ENCODE data around the gene TTPAL. TPM values are rescaled to one million over a fixed set of nuclear protein-coding genes. Genes with fewer than 3 reads are reported as not detected.

The TTPAL gene
- total and polyA plus RNA-seq, 7 donors = 3.0 to 10.0 (median 7.2) TPM

DNA sequence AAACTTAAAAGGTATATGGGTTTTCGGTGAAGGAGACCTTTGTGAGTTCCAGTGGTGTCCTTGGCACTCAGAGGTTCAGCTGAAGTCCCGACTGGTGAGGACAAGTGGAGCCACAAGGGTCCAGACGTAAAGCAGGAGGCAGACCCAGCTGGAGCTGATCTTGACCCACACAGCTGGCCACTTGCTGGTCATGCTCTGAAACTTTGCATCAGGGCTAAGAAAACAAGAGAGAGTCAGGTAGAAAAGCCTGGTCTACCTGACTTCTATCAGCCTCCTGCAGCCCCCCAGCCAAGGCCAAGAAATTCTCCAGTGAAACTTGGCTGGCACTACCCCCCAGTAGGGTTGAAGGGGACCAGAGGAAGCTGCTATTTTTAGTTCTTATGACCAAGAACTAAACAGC is 24.5 kb downstream of the TTPAL start:
- DNase-seq = no peak
- H3K4me3 ChIP-seq = no peak overlapping the region
- peaks cover 32 to 100% (median 82%) of the 10 kb centered on the region in 4 donors for H3K36me3 ChIP-seq
- intact Hi-C loops (cut with DNase I) = no loop called here
- 92% methylated on average over 3 of the region's 3 CpGs for WGBS, 2 donors
- H3K9me3 ChIP-seq = no peaks in the 10 kb centered on the region
- H3K27ac ChIP-seq = no peak overlapping the region
- no peaks in the 10 kb centered on the region for H3K27me3 ChIP-seq
- TF ChIP-seq POLR2AphosphoS5 (IDR thresholded peaks at IDR 0.05) (no peak), POLR2A (IDR thresholded peaks at IDR 0.05) (no peak), EP300 (IDR thresholded peaks at IDR 0.05) (no peak)
- TF ChIP-seq, protein P1, sequence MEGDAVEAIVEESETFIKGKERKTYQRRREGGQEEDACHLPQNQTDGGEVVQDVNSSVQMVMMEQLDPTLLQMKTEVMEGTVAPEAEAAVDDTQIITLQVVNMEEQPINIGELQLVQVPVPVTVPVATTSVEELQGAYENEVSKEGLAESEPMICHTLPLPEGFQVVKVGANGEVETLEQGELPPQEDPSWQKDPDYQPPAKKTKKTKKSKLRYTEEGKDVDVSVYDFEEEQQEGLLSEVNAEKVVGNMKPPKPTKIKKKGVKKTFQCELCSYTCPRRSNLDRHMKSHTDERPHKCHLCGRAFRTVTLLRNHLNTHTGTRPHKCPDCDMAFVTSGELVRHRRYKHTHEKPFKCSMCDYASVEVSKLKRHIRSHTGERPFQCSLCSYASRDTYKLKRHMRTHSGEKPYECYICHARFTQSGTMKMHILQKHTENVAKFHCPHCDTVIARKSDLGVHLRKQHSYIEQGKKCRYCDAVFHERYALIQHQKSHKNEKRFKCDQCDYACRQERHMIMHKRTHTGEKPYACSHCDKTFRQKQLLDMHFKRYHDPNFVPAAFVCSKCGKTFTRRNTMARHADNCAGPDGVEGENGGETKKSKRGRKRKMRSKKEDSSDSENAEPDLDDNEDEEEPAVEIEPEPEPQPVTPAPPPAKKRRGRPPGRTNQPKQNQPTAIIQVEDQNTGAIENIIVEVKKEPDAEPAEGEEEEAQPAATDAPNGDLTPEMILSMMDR (IDR thresholded peaks at IDR 0.05) = no peak
- peaks cover 0 to 7% (median 2%) of the 10 kb centered on the region in 4 donors for H3K4me1 ChIP-seq

DNA sequence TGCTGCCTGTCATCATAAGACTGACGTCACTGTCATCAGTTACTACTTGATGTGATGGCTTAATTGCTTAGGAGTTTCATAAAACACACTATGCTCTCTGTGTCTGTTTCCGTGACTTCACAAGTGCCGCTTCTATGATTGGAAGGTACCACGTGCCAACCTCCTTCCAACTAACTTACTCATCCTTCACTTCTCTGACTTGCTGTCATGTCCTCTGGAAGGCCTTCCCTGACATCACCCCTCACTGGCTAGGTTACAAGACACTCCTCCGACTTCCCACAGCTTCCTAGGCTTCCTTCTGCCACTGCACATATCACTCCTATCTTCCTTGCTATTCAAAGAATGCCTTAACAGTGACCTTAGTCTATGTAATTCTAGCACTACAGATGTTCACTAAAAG is 25.8 kb downstream of the TTPAL start:
- Histone ChIP-seq H3K4me1 (peaks cover 0 to 1% (median 0%) of the 10 kb centered on the region in 4 donors), H3K4me3 (no peak overlapping the region), H3K27ac (no peak overlapping the region), H3K9me3 (no peaks in the 10 kb centered on the region), H3K27me3 (no peaks in the 10 kb centered on the region), H3K36me3 (peaks cover 37 to 100% (median 81%) of the 10 kb centered on the region in 4 donors)
- no peak for DNase-seq
- intact Hi-C loops (cut with DNase I) = no loop called here
- 96% methylated on average over 5 of the region's 5 CpGs for WGBS, 2 donors
- TF ChIP-seq, protein P1 (IDR thresholded peaks at IDR 0.05) = no peak
- TF ChIP-seq POLR2A (IDR thresholded peaks at IDR 0.05) (no peak), EP300 (IDR thresholded peaks at IDR 0.05) (no peak), POLR2AphosphoS5 (IDR thresholded peaks at IDR 0.05) (no peak)

DNA sequence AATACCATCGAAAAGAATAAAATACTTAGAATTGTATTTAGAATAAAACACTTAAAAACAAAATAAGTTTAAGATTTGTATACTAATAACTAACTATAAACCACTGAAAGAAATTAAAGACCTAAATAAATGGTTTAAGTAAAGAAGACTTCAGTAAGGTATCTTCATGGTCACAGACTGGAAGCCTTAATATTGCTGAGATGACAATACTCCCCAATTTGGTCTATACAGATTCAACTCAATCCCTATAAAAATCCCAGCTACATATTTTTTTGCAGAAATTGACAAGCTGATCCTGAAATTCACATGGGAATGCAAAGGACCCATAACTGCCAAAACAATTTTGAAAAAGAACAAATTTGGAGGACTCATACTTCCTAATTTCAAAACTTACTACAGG is 27.3 kb downstream of the TTPAL start:
- Histone ChIP-seq H3K36me3 (peaks cover 45 to 100% (median 76%) of the 10 kb centered on the region in 4 donors), H3K9me3 (no peaks in the 10 kb centered on the region), H3K4me1 (no peaks in the 10 kb centered on the region), H3K27me3 (no peaks in the 10 kb centered on the region), H3K27ac (no peak overlapping the region), H3K4me3 (no peak overlapping the region)
- no peak for TF ChIP-seq POLR2A (IDR thresholded peaks at IDR 0.05)
- DNase-seq = no peak
- WGBS, 2 donors = 96 to 100% methylated on average over 1 of the region's 1 CpG
- intact Hi-C loops (cut with DNase I) = no loop called here

DNA sequence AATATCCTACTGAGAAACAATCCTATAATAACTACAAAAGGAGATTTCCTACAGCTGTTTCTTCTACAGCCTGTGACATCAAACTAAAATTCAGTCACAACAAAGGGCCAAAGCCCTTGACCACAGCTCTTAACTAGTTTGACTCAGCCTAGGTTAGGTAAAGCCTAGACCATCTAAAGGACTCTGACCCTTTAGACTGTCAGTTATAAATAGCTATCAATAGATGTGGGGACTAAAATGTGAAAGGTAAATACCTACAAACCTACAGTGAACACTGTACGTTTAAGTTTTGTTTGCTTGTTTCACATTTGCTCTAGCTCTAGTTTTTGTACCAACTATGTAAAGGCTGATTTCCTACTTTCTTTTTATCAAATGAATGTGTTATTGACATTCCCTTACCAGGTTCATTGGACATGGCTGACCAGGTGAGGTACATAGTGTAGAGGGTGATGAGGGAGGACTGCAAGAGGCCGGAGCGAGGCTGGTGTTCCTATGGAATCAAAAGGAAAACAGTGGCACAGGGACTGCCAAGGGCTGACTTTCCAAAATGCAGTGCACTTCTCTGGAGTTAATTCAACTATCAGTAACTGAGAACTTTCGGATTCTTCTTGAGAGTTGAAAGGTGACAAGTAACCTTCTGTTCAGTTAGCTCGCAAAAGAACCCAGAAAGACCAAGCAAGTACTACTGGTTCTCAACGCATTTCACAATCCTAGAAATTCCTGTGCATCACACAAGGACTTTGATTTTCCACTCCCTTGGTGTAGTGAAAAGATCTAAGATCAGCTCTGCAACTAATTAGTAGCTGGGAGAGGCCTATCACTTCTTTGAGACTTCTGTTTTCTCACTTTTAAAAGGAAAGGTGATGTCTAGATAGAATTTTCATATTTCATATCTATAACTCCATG is 29.0 kb downstream of the TTPAL start:
- WGBS, 2 donors = 92 to 94% methylated on average over 6 of the region's 6 CpGs
- DNase-seq = no peak
- H3K4me3 ChIP-seq = no peak overlapping the region
- peaks cover 44 to 100% (median 83%) of the 10 kb centered on the region in 4 donors for H3K36me3 ChIP-seq
- TF ChIP-seq EP300 (IDR thresholded peaks at IDR 0.05) = no peak
- TF ChIP-seq, protein P1 (IDR thresholded peaks at IDR 0.05) = no peak
- TF ChIP-seq POLR2AphosphoS5 (IDR thresholded peaks at IDR 0.05) = no peak
- no peak for TF ChIP-seq POLR2A (IDR thresholded peaks at IDR 0.05)
- no peak overlapping the region for H3K27ac ChIP-seq
- H3K27me3 ChIP-seq = no peaks in the 10 kb centered on the region
- no peaks in the 10 kb centered on the region for H3K4me1 ChIP-seq
- intact Hi-C loops (cut with DNase I) = no loop called here
- H3K9me3 ChIP-seq = no peaks in the 10 kb centered on the region

DNA sequence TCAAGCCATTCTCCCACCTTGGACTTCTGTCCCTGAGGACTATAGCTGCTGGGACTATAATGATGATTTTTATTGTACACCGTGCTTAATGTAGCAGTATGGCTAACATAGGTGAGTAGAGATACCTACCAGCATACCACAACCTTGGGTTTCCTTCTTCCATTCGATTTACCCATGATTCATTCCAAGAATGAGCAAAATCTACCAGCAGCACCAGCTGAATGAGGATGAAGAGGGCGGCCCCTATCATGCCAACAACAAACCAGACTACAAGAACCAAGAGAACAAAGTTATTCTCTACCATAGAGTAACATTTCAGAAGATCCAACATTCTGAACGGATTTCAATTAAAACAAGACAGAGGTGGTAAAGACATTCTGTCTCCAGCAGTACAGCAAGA is 34.1 kb downstream of the TTPAL start:
- Histone ChIP-seq H3K4me3 (no peak overlapping the region), H3K27ac (no peak overlapping the region), H3K36me3 (peaks cover 29 to 83% (median 56%) of the 10 kb centered on the region in 4 donors), H3K9me3 (no peaks in the 10 kb centered on the region), H3K4me1 (peaks cover 0 to 16% (median 10%) of the 10 kb centered on the region in 4 donors), H3K27me3 (no peaks in the 10 kb centered on the region)
- no peak for DNase-seq
- 93 to 98% methylated on average over 4 of the region's 4 CpGs for WGBS, 2 donors
- intact Hi-C loops (cut with DNase I) = loop anchor here (10.0 kb wide), 1 partner anchor 125 kb away; no protein-coding TSS in a partner anchor
- TF ChIP-seq POLR2A (IDR thresholded peaks at IDR 0.05) (no peak), EP300 (IDR thresholded peaks at IDR 0.05) (no peak), POLR2AphosphoS5 (IDR thresholded peaks at IDR 0.05) (no peak)
- TF ChIP-seq, protein P1 (IDR thresholded peaks at IDR 0.05) = no peak

All from sigmoid colon (tissue), 7 donors.